OCI-M1 (cell line): Measurements from ENCODE around the gene RNF150.

Source experiments
- DNase-seq: peaks from one replicate; lab custom pipeline; 2025; lab: John Stamatoyannopoulos, UW

The RNF150 gene

DNA sequence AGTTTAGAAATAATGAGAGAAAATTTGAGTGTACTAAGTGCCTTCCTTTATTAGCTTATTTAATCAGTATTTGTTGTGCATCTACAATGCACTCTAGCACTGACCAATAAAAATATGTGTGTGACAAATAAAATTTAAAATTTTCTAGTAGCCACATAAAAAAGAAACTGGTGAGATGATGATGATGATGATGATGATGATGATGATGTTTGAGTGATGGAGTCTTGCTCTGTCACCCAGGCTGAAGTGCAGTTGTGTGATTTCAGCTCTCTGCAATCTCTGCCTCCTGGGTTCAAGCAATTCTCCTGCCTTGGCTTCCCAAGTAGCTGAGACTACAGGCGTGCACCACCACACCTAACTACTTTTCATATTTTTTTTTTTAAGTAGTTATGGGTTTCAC, 110.2 kb downstream of the RNF150 start:
- no peak for DNase-seq

DNA sequence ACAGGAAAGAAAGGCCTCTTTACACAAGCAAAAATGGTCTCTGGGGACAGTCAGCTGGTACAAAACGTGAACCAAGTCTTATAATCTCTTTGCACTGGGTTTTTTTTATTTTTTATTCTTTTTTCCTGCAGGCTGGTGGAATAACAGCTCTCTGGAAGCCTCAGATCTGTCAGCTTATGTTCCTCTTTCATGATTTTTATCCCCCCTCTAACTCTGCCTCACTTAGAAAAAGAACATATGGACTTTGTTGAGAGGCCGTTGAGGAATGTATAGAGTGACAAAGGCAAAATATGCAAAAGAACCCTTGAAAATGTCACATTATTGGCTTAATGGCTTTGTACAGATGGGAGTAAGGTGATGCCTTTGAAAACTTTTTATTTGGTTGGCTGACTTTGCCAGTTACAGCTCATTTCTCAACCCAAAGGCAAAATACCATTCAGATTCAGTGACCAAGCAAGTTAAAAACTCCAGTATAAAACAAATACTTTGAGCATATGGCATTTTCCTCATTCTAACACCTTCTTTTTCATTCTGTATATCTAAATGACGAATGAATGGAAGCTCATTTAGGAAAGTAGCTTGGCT, 111.1 kb downstream of the RNF150 start:
- DNase-seq: no peak

DNA sequence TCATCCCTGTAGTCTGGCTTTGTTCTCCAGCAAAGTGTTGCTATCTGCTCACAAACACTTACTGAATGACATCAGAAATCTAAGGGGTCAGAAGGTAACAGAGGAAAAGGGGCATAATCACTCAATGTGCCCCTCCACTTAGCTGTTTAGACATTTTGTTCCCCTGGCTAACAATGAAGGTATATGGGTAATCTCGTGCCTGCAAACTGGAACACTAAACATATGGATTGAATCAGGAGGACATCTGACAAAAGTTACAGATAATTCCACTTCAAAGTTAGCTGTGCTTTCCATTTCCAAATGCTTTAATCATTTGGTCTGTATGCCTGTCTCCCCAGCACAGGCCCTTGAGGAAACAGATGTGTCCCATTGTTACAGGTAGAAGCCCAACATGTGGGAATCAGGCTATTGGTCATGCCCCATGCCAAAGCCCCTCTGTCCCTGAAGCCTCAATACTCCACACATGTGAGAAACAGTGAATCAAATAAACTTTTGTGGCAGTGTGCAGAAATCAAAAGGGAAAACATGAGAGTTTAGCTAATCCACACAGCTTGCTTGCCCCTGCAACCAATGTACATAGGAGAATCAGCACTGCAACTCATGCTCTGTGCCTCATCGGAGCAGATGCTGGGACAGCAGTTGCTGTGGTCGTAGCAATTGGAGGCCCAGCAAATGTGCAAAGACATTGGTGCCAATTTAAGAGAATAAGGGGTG, 111.7 kb downstream of the RNF150 start:
- DNase-seq: no peak

DNA sequence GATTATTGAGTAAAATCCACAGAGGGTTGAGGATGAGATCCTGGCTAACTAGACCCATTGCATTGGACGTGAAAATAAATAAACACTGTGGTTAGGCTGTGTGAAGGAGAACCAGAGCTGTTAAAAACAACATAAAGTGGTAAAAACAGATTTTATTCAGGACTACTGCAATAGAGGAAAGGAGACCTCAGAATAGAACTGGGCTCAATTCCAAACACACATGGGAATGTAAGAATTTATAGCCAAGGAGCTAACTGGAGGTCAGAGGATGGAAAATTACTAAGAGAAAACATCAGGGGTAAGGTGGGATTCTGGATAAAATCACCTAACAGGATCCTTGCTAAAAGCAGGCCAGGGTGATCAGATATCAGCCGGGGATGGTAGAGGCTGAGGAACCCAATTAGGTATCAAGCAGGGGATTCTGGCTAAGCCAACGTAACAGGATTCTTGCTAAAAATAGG, 112.4 kb downstream of the RNF150 start:
- DNase-seq: no peak

DNA sequence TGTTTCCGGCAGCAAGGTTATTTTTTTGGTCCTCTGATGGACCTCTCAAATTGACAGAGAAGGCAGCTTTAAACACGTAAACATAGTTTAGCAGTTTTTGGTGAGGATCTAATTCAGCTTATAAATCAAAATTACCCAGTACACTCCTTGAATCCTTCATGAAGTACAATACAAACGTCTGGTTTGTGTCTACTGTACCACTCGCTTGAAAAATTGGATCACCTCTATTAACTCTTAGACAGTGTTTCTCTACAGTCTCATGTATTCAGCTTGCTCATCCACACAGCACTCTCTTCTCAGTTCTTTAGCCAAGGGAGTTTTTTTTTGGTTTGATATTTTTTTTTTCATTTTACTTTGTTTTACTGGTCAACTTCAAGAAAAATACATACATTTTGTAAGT, 113.5 kb downstream of the RNF150 start:
- no peak for DNase-seq

DNA sequence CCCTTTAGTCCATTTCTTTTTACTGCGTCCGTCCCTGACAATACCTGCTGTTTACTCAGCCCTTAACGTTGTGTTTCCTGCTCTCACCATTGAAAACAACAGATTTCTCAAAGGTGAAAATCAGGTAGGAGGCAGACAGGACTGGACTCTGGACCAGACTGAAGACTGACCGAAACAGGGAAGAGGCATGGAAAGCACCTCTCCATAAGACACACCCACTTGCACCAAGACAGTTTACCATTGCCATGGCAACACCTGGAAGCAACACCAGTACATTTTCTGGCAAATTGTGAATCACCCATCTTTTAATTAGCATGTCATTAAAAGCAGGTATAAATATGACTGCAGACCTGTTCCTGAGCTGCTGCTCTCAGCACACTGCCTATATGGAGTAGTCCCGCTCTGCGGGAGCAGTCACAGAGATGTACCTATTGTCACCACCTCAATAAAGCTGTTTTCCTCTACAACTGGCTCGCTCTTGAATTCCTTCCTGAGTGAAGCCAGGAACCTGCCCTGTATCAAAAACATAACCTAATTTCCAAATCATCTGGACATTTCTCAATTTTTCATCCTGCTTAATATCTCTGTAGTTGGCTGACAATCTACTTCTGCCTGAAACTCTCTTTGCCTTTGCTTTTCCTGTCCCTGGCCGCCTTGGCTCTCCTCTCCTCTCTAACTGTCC, 117.0 kb downstream of the RNF150 start:
- DNase-seq: no peak

DNA sequence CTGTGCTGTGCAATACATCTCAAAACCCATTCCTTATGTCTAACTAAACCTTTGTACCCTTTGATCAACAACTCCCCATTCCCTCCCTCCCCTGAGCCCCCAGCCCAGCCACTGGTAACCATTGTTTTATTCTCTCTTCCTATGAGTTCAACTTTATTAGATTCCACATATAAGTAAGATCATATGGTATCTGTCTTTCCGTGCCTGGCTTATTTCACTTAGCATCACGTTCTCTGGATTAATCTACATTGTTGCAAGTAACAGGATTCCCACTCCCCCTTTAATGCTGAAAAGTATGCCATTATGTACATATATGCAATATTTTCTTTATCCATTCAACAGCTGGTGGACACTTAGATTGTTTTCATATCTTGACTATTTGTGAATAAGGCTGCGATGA, 119.4 kb downstream of the RNF150 start:
- DNase-seq: no peak

DNA sequence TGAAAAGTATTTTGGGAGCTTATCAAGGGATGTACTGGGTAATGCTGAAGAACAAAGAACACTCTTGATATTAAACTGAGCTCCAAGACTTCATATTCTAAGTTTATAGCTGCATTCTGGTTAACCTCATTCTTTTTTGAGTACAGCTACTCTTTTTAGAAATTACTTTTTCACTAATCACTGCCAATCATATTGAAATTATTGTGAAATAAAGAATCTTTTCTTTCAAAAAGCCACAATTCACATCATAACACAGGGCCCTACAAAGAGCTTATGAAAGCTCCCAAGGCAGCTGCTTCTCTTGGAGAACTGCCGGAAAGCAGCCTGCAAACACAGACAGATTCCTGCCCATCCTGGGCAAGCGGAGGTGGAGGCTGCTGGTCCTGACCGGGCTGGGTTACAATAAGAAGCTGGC, 121.4 kb downstream of the RNF150 start:
- DNase-seq: no peak

DNA sequence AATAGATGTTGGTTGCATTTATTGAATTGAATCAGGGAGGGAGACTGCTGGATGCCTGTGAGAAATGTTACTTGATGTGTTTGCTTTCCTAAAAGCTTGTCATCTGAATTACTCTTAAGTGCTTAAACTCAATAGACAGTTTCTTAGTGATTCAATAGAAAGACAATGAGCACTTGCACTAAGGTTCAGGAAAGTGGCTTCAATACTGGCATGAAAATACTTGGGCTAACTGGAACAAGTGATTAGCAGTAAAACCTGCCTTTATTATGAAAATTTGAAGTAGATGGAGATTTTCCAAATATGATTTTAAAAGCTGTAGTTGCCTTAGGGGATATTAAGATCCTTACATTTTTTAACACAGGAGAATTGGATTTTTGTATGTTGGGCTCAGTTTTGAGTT, 123.3 kb downstream of the RNF150 start:
- no peak for DNase-seq

DNA sequence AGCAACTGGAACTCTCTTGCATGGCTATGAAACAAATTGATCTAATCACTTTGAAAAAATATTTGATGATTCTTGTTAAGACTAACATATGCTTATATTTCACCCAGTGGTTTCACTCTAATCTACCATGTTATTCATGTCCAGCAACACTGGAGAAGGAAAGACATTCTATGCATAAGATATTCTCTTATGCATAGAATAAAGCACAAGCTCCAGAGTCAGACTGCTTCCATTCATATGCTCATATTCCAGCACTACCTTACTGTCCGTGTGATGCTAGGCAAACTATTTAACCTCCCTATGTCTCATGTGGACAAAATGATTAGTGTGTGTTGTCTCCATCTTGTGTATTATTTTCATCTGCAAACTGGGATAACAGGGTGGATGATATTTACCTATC, 124.1 kb downstream of the RNF150 start:
- no peak for DNase-seq

DNA sequence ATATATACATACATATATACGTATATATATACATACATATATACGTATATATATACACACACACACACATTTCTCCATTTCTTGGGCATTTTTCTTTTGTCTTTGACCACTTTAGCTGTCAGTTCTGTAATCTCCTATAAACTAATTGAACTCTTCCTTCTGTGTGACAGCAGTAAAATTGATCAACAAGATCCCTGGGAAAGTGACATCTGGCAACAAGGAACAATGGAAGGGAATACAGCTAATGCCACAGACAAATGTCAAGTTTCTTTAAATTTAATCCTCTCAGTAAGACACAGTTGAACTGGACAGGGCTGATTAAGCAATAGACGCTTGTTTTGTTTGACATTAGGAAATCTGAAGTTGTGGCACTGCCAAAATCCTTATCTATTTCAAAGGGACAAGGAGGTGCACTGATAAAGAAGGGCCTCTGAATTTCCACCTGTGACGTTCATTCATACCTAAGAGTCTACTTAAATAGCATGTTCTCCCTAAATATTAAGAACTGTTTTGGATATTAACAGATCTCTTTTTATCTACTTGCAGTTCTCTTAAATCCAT, 126.9 kb downstream of the RNF150 start:
- peak; percentile 56 for DNase-seq

DNA sequence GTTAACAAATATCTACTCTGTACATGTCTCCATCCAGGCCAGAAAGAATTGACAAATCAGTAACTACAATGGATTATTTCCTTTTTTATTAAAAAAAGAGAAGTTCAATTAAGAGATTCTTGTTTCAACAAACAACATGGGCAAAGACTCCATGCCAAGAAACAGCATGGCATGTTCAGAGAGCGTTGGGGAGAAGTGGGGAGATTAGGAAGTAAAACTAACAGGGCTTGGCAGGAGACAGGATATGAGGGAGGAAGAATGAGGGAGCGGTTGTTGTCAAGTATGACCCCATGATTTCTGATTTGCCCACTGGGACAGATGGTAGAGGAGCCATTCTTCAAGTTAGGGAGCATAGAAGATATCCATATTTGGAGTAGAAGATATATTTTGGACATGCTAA, 128.4 kb downstream of the RNF150 start:
- DNase-seq: no peak

DNA sequence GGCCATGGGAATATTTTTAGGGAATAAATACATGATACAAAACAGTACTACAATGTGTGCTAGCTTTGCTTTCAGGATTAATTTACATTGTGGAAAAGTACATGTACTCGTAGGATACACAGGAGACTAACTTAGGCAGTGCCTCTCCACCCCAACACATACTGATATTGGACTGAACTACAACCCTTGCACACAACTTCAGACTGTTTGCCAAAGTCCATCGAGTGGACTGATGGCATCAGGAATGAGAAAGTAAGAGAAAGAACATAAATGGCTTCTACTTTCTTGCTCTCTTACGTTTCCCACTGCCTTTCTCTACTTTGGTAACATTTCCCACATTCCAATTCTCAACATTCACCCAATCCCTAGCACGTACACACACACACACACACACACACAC, 130.1 kb downstream of the RNF150 start:
- no peak for DNase-seq

DNA sequence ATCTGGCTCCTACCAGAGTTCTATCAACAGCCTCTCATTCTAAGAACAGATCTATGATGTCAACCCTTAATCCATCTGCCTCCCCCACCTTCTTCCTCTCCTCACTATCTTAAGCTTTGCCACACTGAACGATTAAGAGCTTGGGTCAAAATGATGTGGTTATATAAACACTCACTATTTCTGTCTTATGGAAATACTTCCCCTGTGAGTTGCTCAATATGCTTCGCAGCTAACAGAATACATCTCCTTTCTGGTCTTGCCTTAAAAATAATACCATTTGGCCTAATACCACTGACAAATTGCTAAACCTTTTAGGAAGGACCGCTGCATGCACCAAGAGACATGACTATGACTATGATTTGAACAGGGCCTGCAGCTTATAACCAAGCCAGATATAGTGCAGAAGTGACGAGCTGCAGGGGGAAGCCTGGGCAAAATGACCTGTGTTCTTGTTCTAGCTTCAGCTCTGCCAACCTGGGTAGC, 130.9 kb downstream of the RNF150 start:
- peak; percentile 86 for DNase-seq

DNA sequence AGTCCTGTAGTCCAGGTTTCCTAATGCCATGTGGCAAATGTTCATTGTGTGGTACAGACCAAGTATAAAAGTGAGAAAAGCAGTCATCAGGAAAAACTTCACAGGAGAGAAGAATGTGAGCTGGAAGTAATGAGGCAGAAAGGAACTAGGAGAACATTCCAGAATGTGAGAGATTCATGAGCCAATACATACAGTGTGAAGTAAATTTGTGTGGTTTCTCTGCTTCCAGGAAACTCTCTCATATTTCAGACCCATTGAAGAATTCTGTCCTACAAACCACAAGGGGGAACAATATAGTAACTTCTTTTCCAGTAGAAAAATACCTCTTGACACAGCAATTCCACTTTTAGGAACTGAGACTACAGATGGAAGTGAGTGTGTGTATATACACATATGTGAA, 136.5 kb downstream of the RNF150 start:
- peak; percentile 58 for DNase-seq

DNA sequence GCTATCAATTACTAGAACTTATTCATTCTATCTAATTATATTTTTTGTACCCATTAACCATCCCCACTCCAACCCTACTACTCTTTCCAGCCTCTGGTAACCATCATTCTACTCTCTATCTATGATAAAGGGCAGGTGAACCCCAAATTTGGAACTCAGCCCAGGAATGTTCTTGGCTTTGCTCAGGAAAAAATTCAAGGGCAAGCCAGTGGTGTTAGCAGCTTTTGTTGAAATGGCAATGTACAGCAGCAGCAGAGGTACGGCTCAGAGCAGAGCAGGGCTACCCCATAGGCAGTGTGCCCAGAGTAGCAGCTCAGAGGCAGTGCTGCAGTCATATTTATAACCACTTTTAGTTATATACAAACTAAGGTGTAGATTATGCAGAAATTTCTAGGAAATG, 138.2 kb downstream of the RNF150 start:
- no peak for DNase-seq

DNA sequence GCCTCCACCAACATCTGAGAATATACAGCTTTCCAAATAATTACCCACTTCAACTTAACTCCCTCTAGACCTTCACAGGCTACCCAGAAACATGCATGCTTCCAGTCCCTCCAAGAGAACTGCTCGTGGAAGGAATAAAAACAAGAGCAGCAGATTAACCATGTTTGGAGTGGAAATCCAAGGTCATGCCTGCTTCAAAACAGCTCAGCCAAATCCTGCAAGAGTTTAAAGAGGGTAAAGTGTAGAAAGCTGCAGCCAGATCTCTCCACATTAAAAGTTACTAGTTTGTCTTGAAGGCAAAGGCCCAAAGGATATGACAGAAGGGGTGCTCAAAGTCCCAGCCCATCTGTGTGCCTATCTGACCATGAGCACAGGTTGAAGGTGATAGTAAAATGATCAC, 139.3 kb downstream of the RNF150 start:
- no peak for DNase-seq

DNA sequence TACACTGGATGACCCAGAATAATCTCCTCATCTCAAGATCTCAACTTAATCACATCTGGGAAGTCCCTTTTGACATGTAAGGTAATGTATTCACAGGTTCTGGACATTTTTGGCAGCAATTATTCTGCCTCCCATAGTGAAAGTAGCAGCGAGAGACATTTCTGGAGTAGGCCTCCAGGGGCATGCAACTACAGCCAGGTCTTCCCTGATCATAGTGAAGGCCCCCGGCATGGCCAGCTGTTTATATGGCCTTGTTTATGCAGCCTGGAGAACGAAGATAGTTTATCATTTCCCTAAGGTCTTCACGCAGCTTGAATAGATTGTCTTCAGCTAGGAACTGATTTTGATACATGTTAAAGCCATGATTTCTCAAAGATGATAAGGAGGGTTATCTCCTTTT, 139.9 kb downstream of the RNF150 start:
- no peak for DNase-seq

DNA sequence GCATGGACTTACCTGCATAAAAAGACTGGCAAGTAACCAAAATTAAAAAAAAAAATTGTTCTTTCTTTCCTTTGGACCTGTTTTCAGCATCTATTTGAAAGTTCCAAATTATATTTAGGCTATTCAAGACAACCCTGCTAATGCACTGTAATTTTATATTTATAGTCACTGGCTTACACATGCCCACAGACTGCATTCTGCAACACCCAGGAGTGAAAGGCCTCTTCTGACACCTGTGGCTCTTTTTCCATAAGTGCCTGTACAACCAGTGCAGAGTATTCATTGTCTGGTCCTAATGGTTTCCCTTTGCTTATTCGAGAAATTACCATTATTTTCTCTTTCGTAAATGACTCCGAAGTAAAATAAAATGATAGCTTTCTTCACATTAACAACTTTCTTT, 143.3 kb downstream of the RNF150 start:
- DNase-seq: no peak

DNA sequence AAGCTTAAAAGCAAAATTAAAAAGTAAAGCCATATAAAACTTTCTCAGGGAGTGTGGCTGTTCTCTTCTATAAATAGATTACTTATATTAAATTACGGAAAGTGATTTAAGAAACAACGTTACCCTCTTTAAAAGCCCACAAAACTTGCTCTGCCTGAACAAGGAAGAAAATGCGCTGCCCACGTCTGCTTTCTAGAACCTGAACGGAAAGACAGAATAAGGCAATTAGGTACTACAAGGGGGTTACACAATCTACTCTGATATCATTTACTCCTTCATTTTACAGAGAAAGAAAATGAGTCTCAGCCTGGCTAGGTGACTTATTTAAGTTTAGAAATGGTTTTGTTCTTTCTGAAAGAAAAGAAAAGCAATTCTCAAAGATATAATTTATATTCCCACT, 147.2 kb downstream of the RNF150 start:
- no peak for DNase-seq

DNA sequence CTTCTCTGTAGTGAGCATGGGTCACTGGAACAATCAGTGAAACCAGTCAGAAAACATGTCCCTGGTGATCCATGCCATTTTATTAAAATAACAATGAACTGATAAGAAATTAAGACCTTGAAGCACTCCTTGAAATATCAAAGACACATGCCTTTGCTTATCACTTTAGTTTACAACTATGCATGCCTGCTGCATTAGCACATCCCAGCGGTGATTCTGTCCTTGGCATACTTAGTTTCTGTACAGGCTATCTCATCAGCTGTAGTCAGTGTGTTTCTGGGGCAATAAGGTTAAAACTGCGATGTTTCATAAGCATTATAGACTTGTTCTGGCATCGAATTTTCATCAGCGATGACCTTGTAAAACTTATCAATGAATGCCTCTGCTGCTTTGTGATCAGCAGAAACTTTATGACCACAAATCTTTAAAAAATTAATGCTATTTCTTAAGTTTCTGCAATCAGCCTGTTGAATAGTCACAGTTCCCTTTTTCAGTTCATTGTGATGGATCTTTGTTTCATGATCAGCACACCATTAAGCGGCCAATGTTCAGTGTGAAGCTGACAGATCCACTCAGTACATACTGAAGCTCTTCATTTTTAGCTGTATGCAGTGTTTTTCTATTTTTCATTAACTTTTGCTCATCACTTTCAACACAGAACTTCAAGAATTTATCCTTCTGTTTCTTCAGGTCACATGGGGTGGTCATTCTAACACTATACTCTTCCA, 150.5 kb downstream of the RNF150 start:
- no peak for DNase-seq
